Measurements from ENCODE around the gene DTNB. TPM values are rescaled to one million over a fixed set of nuclear protein-coding genes. Genes with fewer than 3 reads are reported as not detected.
A peak's percentile ranks its signal among the peaks of the same experiment; 100 is the strongest.

Gene DTNB
- total RNA-seq, 1 donor from 2014 or later = 9.2 TPM

- DNase-seq = no peak
Observed at GRCh38 chr2:25493207-25493606, 180.2 kb downstream of the DTNB start.

GRCh38 chr2:25492726-25493125 is 180.7 kb downstream of the DTNB start:
- no peak for DNase-seq

- peak; percentile 22 for DNase-seq
Observed at GRCh38 chr2:25491966-25492532, 181.3 kb downstream of the DTNB start.

- no peak for DNase-seq
Observed at GRCh38 chr2:25491003-25491696, 182.2 kb downstream of the DTNB start.

GRCh38 chr2:25490217-25490616 is 183.2 kb downstream of the DTNB start:
- DNase-seq = peak; percentile 20

- DNase-seq = no peak
Observed at GRCh38 chr2:25489631-25490030, 183.7 kb downstream of the DTNB start.

- DNase-seq = no peak
Observed at GRCh38 chr2:25483607-25484266, 189.6 kb downstream of the DTNB start.

GRCh38 chr2:25482341-25482740 is 191.0 kb downstream of the DTNB start:
- DNase-seq = no peak

GRCh38 chr2:25481381-25482300 is 191.7 kb downstream of the DTNB start:
- peak; percentile 23 for DNase-seq

GRCh38 chr2:25480561-25480960 is 192.8 kb downstream of the DTNB start:
- DNase-seq = no peak

GRCh38 chr2:25479761-25480160 is 193.6 kb downstream of the DTNB start:
- DNase-seq = no peak

- DNase-seq = no peak
Observed at GRCh38 chr2:25478736-25479135, 194.6 kb downstream of the DTNB start.

GRCh38 chr2:25473758-25474340 is 199.5 kb downstream of the DTNB start:
- DNase-seq = peak; percentile 34

GRCh38 chr2:25473131-25473530 is 200.2 kb downstream of the DTNB start:
- no peak for DNase-seq

GRCh38 chr2:25470806-25471205 is 202.6 kb downstream of the DTNB start:
- no peak for DNase-seq

GRCh38 chr2:25467743-25468142 is 205.6 kb downstream of the DTNB start:
- no peak for DNase-seq

- DNase-seq = no peak
Observed at GRCh38 chr2:25462021-25462420, 211.4 kb downstream of the DTNB start.

GRCh38 chr2:25460261-25460905 is 213.0 kb downstream of the DTNB start:
- DNase-seq = no peak

- DNase-seq = no peak
Observed at GRCh38 chr2:25454824-25455611, 218.4 kb downstream of the DTNB start.

GRCh38 chr2:25453199-25453905 is 220.0 kb downstream of the DTNB start:
- DNase-seq = no peak
